ENCODE measurements around the gene MTMR1. TPM values are rescaled to one million over a fixed set of nuclear protein-coding genes. Genes with fewer than 3 reads are reported as not detected.

Gene MTMR1
- total and polyA plus RNA-seq, 2 experiments from 2014 or later = 18.0 to 19.0 TPM

DNA sequence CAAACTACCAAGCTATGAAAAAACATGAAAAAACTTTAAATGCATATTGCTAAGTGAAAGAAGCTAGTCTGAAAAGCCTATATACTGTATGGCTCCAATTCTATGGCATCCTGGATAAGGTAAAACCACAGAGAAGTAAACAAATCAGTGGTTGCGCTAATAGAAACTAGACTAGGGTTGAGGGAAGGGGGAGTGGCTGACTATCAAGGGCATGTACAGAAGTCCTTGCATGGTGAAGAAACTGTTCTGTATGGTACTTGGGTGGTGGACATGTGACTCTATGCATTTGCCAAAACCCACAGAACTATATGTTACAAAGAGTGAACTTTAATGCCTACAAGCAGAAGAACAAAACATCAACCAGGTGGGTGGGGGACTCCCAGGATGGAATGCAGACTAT, 96.8 kb downstream of the MTMR1 start:
- no peaks in the 10 kb centered on the region for H3K36me3 ChIP-seq (replicated peaks; ENCODE audit: insufficient read depth, low read depth)
- no peaks in the 10 kb centered on the region for H4K20me1 ChIP-seq (ENCODE audit: insufficient read depth, poor library complexity, severe bottlenecking)
- H3K4me3 ChIP-seq = no peak overlapping the region
- H3K27ac ChIP-seq = no peak overlapping the region
- no peaks in the 10 kb centered on the region for H3K9me3 ChIP-seq (ENCODE audit: low read depth)
- no peak overlapping the region for H3K4me2 ChIP-seq
- no peaks in the 10 kb centered on the region for H3K4me1 ChIP-seq (ENCODE audit: insufficient read depth)
- no peaks in the 10 kb centered on the region for H3K27me3 ChIP-seq
- no peak for TF ChIP-seq EZH2 (IDR thresholded peaks at IDR 0.05; ENCODE audit: borderline replicate concordance)
- TF ChIP-seq CTCF (IDR thresholded peaks at IDR 0.05; ENCODE audit: poor library complexity) = no peak
- TF ChIP-seq EZH2phosphoT487 (IDR thresholded peaks at IDR 0.05; ENCODE audit: low read depth, severe bottlenecking, unreplicated experiment) = no peak
- no peaks in the 10 kb centered on the region for H3K79me2 ChIP-seq
- no peak overlapping the region for H2AFZ ChIP-seq
- no peaks in the 10 kb centered on the region for H3K9me2 ChIP-seq (replicated peaks; ENCODE audit: insufficient read depth)
- 91% methylated on average over 1 of the region's 1 CpG for WGBS (ENCODE audit: low lambda C conversion rate, missing lambda C conversion rate)
- no peak for DNase-seq (ENCODE audit: low spot score)

DNA sequence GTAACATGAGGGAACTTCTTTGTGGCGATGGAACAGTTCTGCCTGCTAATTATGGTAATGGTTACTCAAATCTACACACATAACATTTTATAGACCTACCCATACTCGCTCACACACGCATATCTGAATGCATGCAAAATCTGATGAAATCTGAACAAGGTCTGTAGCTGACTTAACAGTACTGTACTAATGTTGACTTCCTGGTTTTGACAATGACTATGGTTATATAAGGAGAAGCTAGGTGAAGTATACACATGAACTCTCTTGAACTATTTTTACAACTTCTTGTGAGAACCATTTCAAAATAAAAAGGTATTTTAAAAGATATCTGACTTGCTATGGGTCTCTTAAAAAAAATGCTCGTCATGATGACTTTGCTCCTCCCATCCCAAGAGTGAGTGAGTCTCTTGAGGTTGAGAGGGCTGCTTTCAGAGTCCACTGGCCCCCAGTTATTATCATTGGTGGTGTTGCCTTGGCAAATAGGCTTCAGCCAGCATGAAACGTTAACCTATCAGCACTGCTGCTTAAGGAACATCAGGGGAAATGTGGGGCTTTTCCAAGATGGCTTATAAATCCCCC, 99.8 kb downstream of the MTMR1 start:
- no peak overlapping the region for H3K4me2 ChIP-seq
- WGBS (ENCODE audit: low lambda C conversion rate, missing lambda C conversion rate) = 71% methylated on average over 5 of the region's 5 CpGs
- no peak overlapping the region for H3K27ac ChIP-seq
- H3K9me2 ChIP-seq (replicated peaks; ENCODE audit: insufficient read depth) = no peaks in the 10 kb centered on the region
- no peaks in the 10 kb centered on the region for H3K9me3 ChIP-seq (ENCODE audit: low read depth)
- H3K4me3 ChIP-seq = no peak overlapping the region
- H3K79me2 ChIP-seq = no peaks in the 10 kb centered on the region
- H2AFZ ChIP-seq = no peak overlapping the region
- H3K27me3 ChIP-seq = no peaks in the 10 kb centered on the region
- H4K20me1 ChIP-seq (ENCODE audit: insufficient read depth, poor library complexity, severe bottlenecking) = no peaks in the 10 kb centered on the region
- no peak for DNase-seq (ENCODE audit: low spot score)
- no peak for TF ChIP-seq CTCF (IDR thresholded peaks at IDR 0.05; ENCODE audit: poor library complexity)
- no peak for TF ChIP-seq EZH2phosphoT487 (IDR thresholded peaks at IDR 0.05; ENCODE audit: low read depth, severe bottlenecking, unreplicated experiment)
- TF ChIP-seq EZH2 (IDR thresholded peaks at IDR 0.05; ENCODE audit: borderline replicate concordance) = no peak
- H3K4me1 ChIP-seq (ENCODE audit: insufficient read depth) = no peaks in the 10 kb centered on the region
- no peaks in the 10 kb centered on the region for H3K36me3 ChIP-seq (replicated peaks; ENCODE audit: insufficient read depth, low read depth)

GRCh38 chrX:150805736-150806135, 112.5 kb downstream of the MTMR1 start:
- Histone ChIP-seq H3K4me1 (ENCODE audit: insufficient read depth) (no peaks in the 10 kb centered on the region), H3K79me2 (no peaks in the 10 kb centered on the region), H3K4me3 (no peak overlapping the region), H3K27me3 (peaks cover 7% of the 10 kb centered on the region), H3K27ac (no peak overlapping the region), H4K20me1 (ENCODE audit: insufficient read depth, poor library complexity, severe bottlenecking) (no peaks in the 10 kb centered on the region), H2AFZ (no peak overlapping the region), H3K9me3 (ENCODE audit: low read depth) (no peaks in the 10 kb centered on the region), H3K4me2 (no peak overlapping the region), H3K9me2 (replicated peaks; ENCODE audit: insufficient read depth) (no peaks in the 10 kb centered on the region), H3K36me3 (replicated peaks; ENCODE audit: insufficient read depth, low read depth) (no peaks in the 10 kb centered on the region)
- WGBS (ENCODE audit: low lambda C conversion rate, missing lambda C conversion rate) = 91% methylated on average over 2 of the region's 2 CpGs
- no peak for DNase-seq (ENCODE audit: low spot score)
- TF ChIP-seq EZH2phosphoT487 (IDR thresholded peaks at IDR 0.05; ENCODE audit: low read depth, severe bottlenecking, unreplicated experiment) = no peak
- no peak for TF ChIP-seq CTCF (IDR thresholded peaks at IDR 0.05; ENCODE audit: poor library complexity)
- TF ChIP-seq EZH2 (IDR thresholded peaks at IDR 0.05; ENCODE audit: borderline replicate concordance) = no peak
